OCI-LY7 (cell line): ENCODE measurements around the gene PTPMT1.

ENCODE experiments used
- EZH2phosphoT487 ChIP-seq: fragments of 200-600 bp; sonication (generic); IDR thresholded peaks from 2 replicates; pipeline ENCODE4 v1.6.1; 2018; ENCODE audit warnings: low read depth, borderline replicate concordance, mild to moderate bottlenecking, mixed run types, antibody characterized with exemption, low read length, moderate library complexity, mixed read lengths
- TF ChIP-seq, protein P1 (sequence below): fragments of 200-600 bp; sonication (generic); conservative IDR thresholded peaks from 2 replicates; pipeline ENCODE4 v1.5.1; 2014; ENCODE audit warnings: mild to moderate bottlenecking, antibody characterized with exemption, low read length, moderate library complexity, mixed read lengths

- TF ChIP-seq, protein P1, sequence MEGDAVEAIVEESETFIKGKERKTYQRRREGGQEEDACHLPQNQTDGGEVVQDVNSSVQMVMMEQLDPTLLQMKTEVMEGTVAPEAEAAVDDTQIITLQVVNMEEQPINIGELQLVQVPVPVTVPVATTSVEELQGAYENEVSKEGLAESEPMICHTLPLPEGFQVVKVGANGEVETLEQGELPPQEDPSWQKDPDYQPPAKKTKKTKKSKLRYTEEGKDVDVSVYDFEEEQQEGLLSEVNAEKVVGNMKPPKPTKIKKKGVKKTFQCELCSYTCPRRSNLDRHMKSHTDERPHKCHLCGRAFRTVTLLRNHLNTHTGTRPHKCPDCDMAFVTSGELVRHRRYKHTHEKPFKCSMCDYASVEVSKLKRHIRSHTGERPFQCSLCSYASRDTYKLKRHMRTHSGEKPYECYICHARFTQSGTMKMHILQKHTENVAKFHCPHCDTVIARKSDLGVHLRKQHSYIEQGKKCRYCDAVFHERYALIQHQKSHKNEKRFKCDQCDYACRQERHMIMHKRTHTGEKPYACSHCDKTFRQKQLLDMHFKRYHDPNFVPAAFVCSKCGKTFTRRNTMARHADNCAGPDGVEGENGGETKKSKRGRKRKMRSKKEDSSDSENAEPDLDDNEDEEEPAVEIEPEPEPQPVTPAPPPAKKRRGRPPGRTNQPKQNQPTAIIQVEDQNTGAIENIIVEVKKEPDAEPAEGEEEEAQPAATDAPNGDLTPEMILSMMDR, result no peak
- TF ChIP-seq EZH2phosphoT487, result no peak
Observed at GRCh38 chr11:47527186-47527585, 38.2 kb upstream of the PTPMT1 start.
